Osteoblast (primary cell): ENCODE data around the gene GPI. TPM values are rescaled to one million over a fixed set of nuclear protein-coding genes. Genes with fewer than 3 reads are reported as not detected.

Source experiments
- DNase-seq: peaks from one replicate; pipeline ENCODE4 v3.0.0; 2011; ENCODE audit warnings: low spot score, mixed read lengths; ENCODE audit not compliant: insufficient read length; ENCODE audit errors: missing footprints
- H2AFZ ChIP-seq: 2 replicates; pipeline ENCODE4 v1.6.0; 2011; ENCODE audit warnings: mild to moderate bottlenecking, low read length
- H3K27ac ChIP-seq: 2 replicates; pipeline ENCODE4 v1.5.1; 2011; ENCODE audit warnings: mild to moderate bottlenecking, low read depth, low read length, moderate library complexity
- H3K27me3 ChIP-seq: 2 replicates; pipeline ENCODE4 v1.6.0; 2012; ENCODE audit warnings: mild to moderate bottlenecking, control low read depth, inconsistent platforms, low read length, moderate library complexity; ENCODE audit not compliant: insufficient read depth
- H3K36me3 ChIP-seq: 2 replicates; pipeline ENCODE4 v1.5.1; 2011; ENCODE audit warnings: mild to moderate bottlenecking, low read length, control low read depth, moderate library complexity; ENCODE audit not compliant: insufficient read depth
- H3K4me1 ChIP-seq: 2 replicates; pipeline ENCODE4 v1.5.1; 2011; ENCODE audit warnings: mild to moderate bottlenecking, low read length, control low read depth, moderate library complexity; ENCODE audit not compliant: insufficient read depth
- H3K4me2 ChIP-seq: 2 replicates; pipeline ENCODE4 v1.6.0; 2011; ENCODE audit warnings: mild to moderate bottlenecking, low read length; ENCODE audit not compliant: insufficient read depth
- H3K4me3 ChIP-seq: fragments of 200-600 bp; sonication (generic); 3 replicates; pipeline ENCODE4 v1.5.1; 2012; ENCODE audit warnings: mild to moderate bottlenecking, low read length, inconsistent platforms; ENCODE audit not compliant: insufficient read depth
- H3K79me2 ChIP-seq: 2 replicates; pipeline ENCODE4 v1.6.0; 2012; ENCODE audit warnings: mild to moderate bottlenecking, low read length, control low read depth, inconsistent platforms; ENCODE audit not compliant: insufficient read depth
- H3K9me3 ChIP-seq: 2 replicates; pipeline ENCODE4 v1.5.1; 2011; ENCODE audit warnings: low read depth, low read length, control low read depth
- H4K20me1 ChIP-seq: 2 replicates; pipeline ENCODE4 v1.6.0; 2012; ENCODE audit warnings: mild to moderate bottlenecking, low read length, control low read depth; ENCODE audit not compliant: insufficient read depth
- total RNA-seq: library from RNA; depleted of rRNA; stranded (reverse); fragments of >200 nt; gene quantifications from 2 replicates; pipeline ENCODE4 v1.2.3, GENCODE V29; 2012
- TF ChIP-seq, protein P1 (sequence below): IDR thresholded peaks from 2 replicates; pipeline ENCODE4 v1.5.1; 2011; ENCODE audit warnings: mild to moderate bottlenecking, low read depth, low read length, moderate library complexity; ENCODE audit errors: extremely low read depth

Gene GPI
- 122 and 133 TPM in 2 replicates for total RNA-seq

DNA sequence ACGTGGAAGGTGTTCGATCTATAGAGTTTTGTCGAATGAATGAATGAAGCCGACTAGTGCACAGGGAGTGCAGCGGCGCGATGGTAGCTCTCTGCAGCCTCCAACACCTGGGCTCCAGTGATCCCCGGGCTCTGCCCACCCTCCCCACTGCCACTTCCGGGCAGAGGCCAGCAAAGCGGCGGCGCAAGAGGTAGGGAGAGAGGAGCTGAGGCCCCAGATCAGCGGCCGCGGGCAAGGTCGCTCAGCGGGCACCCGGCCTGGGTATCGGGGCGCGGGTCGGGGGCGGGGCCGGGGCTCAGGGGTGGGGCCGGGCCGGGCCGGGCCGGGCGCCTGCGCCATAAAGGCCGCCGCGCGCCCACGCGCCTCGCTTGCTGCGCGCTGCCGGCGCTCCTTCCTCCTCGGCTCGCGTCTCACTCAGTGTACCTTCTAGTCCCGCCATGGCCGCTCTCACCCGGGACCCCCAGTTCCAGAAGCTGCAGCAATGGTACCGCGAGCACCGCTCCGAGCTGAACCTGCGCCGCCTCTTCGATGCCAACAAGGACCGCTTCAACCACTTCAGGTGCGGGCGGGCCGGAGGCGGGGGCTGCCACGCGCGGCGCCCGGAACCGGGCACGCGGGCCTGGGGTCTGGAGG, at the start of gene GPI:
TSS of gene GPI (plus strand) at position 367 of the 633 bp plus-strand sequence. CDS start at position 438, 71 bp downstream.
- peak within 1 kb of the TSS; percentile 88 for H3K4me2 ChIP-seq
- H3K9me3 ChIP-seq: no peaks in the 10 kb centered on the region
- H4K20me1 ChIP-seq: peaks cover 25% of the 10 kb centered on the region
- H2AFZ ChIP-seq: peak within 1 kb of the TSS; percentile 94
- no peaks in the 10 kb centered on the region for H3K27me3 ChIP-seq
- TF ChIP-seq, protein P1, sequence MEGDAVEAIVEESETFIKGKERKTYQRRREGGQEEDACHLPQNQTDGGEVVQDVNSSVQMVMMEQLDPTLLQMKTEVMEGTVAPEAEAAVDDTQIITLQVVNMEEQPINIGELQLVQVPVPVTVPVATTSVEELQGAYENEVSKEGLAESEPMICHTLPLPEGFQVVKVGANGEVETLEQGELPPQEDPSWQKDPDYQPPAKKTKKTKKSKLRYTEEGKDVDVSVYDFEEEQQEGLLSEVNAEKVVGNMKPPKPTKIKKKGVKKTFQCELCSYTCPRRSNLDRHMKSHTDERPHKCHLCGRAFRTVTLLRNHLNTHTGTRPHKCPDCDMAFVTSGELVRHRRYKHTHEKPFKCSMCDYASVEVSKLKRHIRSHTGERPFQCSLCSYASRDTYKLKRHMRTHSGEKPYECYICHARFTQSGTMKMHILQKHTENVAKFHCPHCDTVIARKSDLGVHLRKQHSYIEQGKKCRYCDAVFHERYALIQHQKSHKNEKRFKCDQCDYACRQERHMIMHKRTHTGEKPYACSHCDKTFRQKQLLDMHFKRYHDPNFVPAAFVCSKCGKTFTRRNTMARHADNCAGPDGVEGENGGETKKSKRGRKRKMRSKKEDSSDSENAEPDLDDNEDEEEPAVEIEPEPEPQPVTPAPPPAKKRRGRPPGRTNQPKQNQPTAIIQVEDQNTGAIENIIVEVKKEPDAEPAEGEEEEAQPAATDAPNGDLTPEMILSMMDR: no peak
- peaks cover 28% of the 10 kb centered on the region for H3K36me3 ChIP-seq
- peaks cover 40% of the 10 kb centered on the region for H3K79me2 ChIP-seq
- peaks cover 15% of the 10 kb centered on the region for H3K4me1 ChIP-seq
- DNase-seq: peak; percentile 96
- H3K4me3 ChIP-seq: peak within 1 kb of the TSS; percentile 93
- peak within 1 kb of the TSS; percentile 61 for H3K27ac ChIP-seq

DNA sequence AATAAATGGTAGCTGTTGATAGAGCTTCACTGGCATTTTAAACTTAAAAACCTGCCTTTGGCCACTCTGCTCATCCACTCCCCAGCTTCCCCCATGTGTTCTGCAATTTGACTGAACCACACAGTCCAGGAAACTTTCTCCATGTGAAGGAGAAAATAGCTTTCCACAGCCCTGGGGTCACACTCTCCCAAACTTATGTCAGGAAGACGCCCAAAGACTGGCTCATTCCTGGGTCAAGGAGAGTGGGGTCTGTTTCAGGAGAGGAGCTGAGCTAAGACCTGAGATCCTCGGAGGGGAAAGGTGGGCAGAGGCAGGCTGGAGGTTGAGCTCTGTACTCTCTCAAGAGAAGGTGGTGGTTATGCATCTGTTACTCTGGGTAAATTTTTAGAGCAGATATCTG, 48.7 kb upstream of the GPI start:
- peaks cover 51% of the 10 kb centered on the region for H3K79me2 ChIP-seq
- no peaks in the 10 kb centered on the region for H3K27me3 ChIP-seq
- H4K20me1 ChIP-seq: peaks cover 14% of the 10 kb centered on the region
- peaks cover 5% of the 10 kb centered on the region for H3K36me3 ChIP-seq
- H3K27ac ChIP-seq: no peak overlapping the region
- no peak for DNase-seq
- H3K9me3 ChIP-seq: no peaks in the 10 kb centered on the region
- no peak overlapping the region for H3K4me2 ChIP-seq
- TF ChIP-seq, protein P1: no peak
- H3K4me1 ChIP-seq: peaks cover 50% of the 10 kb centered on the region
- no peak overlapping the region for H3K4me3 ChIP-seq
- H2AFZ ChIP-seq: no peak overlapping the region

DNA sequence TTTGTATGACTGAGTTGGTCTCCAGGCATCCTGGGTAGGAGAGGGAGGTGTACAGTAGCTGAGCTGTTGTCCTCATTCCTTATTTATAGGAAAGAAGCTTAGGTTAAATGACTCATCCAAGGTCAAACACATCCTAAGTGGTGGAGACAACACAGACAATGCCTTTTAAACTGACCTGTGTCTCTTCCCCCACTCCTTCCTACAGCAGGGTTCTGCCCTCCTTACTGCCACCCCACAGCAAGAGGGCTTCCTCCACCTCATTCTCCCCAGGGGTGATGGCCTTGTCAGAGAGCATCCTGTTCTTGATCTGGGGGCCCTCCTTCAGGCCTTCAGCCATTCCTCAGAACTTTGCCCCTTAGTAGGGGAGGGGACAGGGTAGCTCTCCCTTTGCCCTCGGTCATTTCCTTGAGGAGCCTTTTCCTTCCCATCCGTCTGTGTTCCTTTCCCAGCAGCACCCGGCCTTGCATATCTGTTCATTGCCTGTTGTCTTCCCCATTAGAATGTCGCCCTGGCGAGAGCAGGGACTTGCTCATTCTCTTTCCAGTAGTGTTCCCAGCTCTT, 48.2 kb upstream of the GPI start:
- no peak overlapping the region for H3K27ac ChIP-seq
- H3K4me2 ChIP-seq: no peak overlapping the region
- H4K20me1 ChIP-seq: peaks cover 17% of the 10 kb centered on the region
- peaks cover 10% of the 10 kb centered on the region for H3K36me3 ChIP-seq
- H3K79me2 ChIP-seq: peaks cover 49% of the 10 kb centered on the region
- H3K27me3 ChIP-seq: no peaks in the 10 kb centered on the region
- TF ChIP-seq, protein P1: no peak
- no peak overlapping the region for H2AFZ ChIP-seq
- no peaks in the 10 kb centered on the region for H3K9me3 ChIP-seq
- H3K4me1 ChIP-seq: peaks cover 50% of the 10 kb centered on the region
- H3K4me3 ChIP-seq: no peak overlapping the region
- peak; percentile 52 for DNase-seq

DNA sequence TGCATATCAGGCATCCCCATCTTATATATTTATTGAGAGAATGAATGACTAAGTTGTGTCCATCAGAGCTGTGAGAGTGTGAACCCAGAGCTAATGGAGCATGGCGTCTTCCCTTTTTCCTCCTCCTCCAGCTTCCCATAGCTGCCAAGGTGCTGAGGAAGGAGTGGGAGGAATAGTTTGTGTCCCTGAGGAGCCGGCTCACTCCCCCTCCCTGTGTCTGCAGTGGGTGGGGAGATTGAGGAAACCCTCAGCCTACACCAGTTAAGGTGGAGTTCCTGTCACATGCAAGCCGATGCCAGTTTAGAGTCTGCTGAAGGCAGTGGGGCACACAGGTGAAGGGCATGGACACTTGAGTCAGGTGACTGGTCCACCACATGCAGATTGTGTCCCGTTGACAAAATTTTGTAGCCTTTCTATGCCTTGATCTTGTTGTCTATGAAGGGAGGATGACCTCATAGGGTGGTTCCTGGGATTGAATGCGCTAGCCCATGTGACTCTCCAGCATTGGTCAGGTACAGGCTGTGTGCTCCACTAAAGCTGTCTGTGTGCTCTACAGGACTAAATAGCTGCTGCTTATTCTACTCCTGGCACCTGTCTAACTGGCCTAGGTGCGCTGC, 47.6 kb upstream of the GPI start:
- no peak for DNase-seq
- Histone ChIP-seq H3K9me3 (no peaks in the 10 kb centered on the region), H3K79me2 (peaks cover 45% of the 10 kb centered on the region), H3K4me1 (peaks cover 50% of the 10 kb centered on the region), H4K20me1 (peaks cover 19% of the 10 kb centered on the region), H2AFZ (no peak overlapping the region), H3K36me3 (peaks cover 16% of the 10 kb centered on the region), H3K4me2 (no peak overlapping the region), H3K4me3 (no peak overlapping the region), H3K27ac (peak overlapping the region; percentile 7), H3K27me3 (no peaks in the 10 kb centered on the region)
- TF ChIP-seq, protein P1: no peak
